Astrocyte of the cerebellum (primary cell): ENCODE results near the gene ERICH6B.

Experiments used
- DNase-seq: peaks from one replicate; pipeline ENCODE4 v3.0.0-alpha.2; 2011; ENCODE audit warnings: low read depth
- H3K4me3 ChIP-seq: 2 replicates; pipeline ENCODE4 v1.5.1; 2011; ENCODE audit warnings: mild to moderate bottlenecking, low read depth, low read length, moderate library complexity
- CTCF ChIP-seq: IDR thresholded peaks from 2 replicates; pipeline ENCODE4 v1.5.1; 2012; ENCODE audit warnings: low read length, low read depth, moderate library complexity, mild to moderate bottlenecking; ENCODE audit errors: missing control alignments
- in situ Hi-C: cut with HindIII; loops from 2 replicates; pipeline ENCODE4 v1.10.0; 2017; ENCODE audit warnings: low sequenced_read_pairs

Gene ERICH6B

GRCh38 chr13:45512098-45512496 lies 103.4 kb downstream of the ERICH6B start:
- in situ Hi-C loops = no loop called here

GRCh38 chr13:45511310-45512097 lies 104.0 kb downstream of the ERICH6B start:
- in situ Hi-C loops = no loop called here
- H3K4me3 ChIP-seq = no peak overlapping the region
- TF ChIP-seq CTCF = peak; percentile 83
- peak; percentile 59 for DNase-seq

More at GRCh38 chr13:45512098-45512496, 103.4 kb downstream of the ERICH6B start:
- DNase-seq = no peak
- no peak overlapping the region for H3K4me3 ChIP-seq
- no peak for TF ChIP-seq CTCF

- H3K4me3 ChIP-seq = no peak overlapping the region
- DNase-seq = no peak
- TF ChIP-seq CTCF = no peak
- in situ Hi-C loops = no loop called here
Observed at GRCh38 chr13:45510672-45511071, 104.9 kb downstream of the ERICH6B start.

GRCh38 chr13:45508776-45509175 lies 106.8 kb downstream of the ERICH6B start:
- no peak for DNase-seq
- no peak overlapping the region for H3K4me3 ChIP-seq
- no peak for TF ChIP-seq CTCF
- in situ Hi-C loops = no loop called here

- DNase-seq = no peak
- H3K4me3 ChIP-seq = no peak overlapping the region
- TF ChIP-seq CTCF = no peak
- in situ Hi-C loops = no loop called here
Observed at GRCh38 chr13:45506811-45507210, 108.7 kb downstream of the ERICH6B start.

- in situ Hi-C loops = no loop called here
- no peak for TF ChIP-seq CTCF
- no peak overlapping the region for H3K4me3 ChIP-seq
- DNase-seq = no peak
Observed at GRCh38 chr13:45503658-45504057, 111.9 kb downstream of the ERICH6B start.
